ENCODE data around the gene LRRFIP1. TPM values are rescaled to one million over a fixed set of nuclear protein-coding genes. Genes with fewer than 3 reads are reported as not detected.

The LRRFIP1 gene
- total and polyA plus RNA-seq, 9 donors = 27.4 to 71.1 (median 56.1) TPM

GRCh38 chr2:237731663-237732062 is 104.3 kb downstream of the LRRFIP1 start:
- peaks cover 9% of the 10 kb centered on the region for H3K4me1 ChIP-seq (ENCODE audit: insufficient read depth)
- no peaks in the 10 kb centered on the region for H3K27me3 ChIP-seq
- H3K4me3 ChIP-seq = no peak overlapping the region
- no peaks in the 10 kb centered on the region for H3K9me3 ChIP-seq
- WGBS, 3 donors = 51 to 59% (median 57%) methylated on average over 6 of the region's 6 CpGs
- no peak for DNase-seq
- intact Hi-C loops (cut with DNase I) = no loop called here
- TF ChIP-seq EP300 (IDR thresholded peaks at IDR 0.05) (no peak), POLR2A (IDR thresholded peaks at IDR 0.05) (no peak), CTCF (IDR thresholded peaks at IDR 0.05) (no peak)
- H3K27ac ChIP-seq = no peak overlapping the region
- no peaks in the 10 kb centered on the region for H3K36me3 ChIP-seq

- no peak overlapping the region for H3K27ac ChIP-seq
- H3K4me3 ChIP-seq = no peak overlapping the region
- TF ChIP-seq POLR2A (IDR thresholded peaks at IDR 0.05) (no peak), EP300 (IDR thresholded peaks at IDR 0.05) (no peak), CTCF (IDR thresholded peaks at IDR 0.05) (no peak)
- H3K36me3 ChIP-seq = no peaks in the 10 kb centered on the region
- peaks cover 9% of the 10 kb centered on the region for H3K4me1 ChIP-seq (ENCODE audit: insufficient read depth)
- 64 to 79% (median 78%) methylated on average over 10 of the region's 10 CpGs for WGBS, 3 donors
- no peak for DNase-seq
- H3K27me3 ChIP-seq = no peaks in the 10 kb centered on the region
- no peaks in the 10 kb centered on the region for H3K9me3 ChIP-seq
- intact Hi-C loops (cut with DNase I) = no loop called here
Observed at GRCh38 chr2:237732070-237732469, 104.7 kb downstream of the LRRFIP1 start.

- DNase-seq = peak in 1 of 5 donors; percentile 47
- intact Hi-C loops (cut with DNase I) = no loop called here
- H3K9me3 ChIP-seq = no peaks in the 10 kb centered on the region
- H3K4me1 ChIP-seq (ENCODE audit: insufficient read depth) = peaks cover 9% of the 10 kb centered on the region
- H3K36me3 ChIP-seq = no peaks in the 10 kb centered on the region
- no peaks in the 10 kb centered on the region for H3K27me3 ChIP-seq
- 54 to 58% (median 55%) methylated on average over 13 of the region's 13 CpGs for WGBS, 3 donors
- no peak overlapping the region for H3K4me3 ChIP-seq
- H3K27ac ChIP-seq = peak overlapping the region in 1 of 2 donors; percentile 20
- TF ChIP-seq POLR2A (IDR thresholded peaks at IDR 0.05) (no peak), EP300 (IDR thresholded peaks at IDR 0.05) (no peak), CTCF (IDR thresholded peaks at IDR 0.05) (no peak)
Observed at GRCh38 chr2:237732790-237733381, 105.5 kb downstream of the LRRFIP1 start.

- no peak for DNase-seq
- TF ChIP-seq POLR2A (IDR thresholded peaks at IDR 0.05) = no peak
- no peak for TF ChIP-seq CTCF (IDR thresholded peaks at IDR 0.05)
- no peak for TF ChIP-seq EP300 (IDR thresholded peaks at IDR 0.05)
- Histone ChIP-seq H3K27ac (no peak overlapping the region), H3K4me1 (ENCODE audit: insufficient read depth) (peaks cover 9% of the 10 kb centered on the region), H3K27me3 (no peaks in the 10 kb centered on the region), H3K36me3 (no peaks in the 10 kb centered on the region), H3K4me3 (no peak overlapping the region), H3K9me3 (no peaks in the 10 kb centered on the region)
- intact Hi-C loops (cut with DNase I) = no loop called here
- WGBS, 3 donors = 15 to 32% (median 32%) methylated on average over 12 to 13 of the region's 13 CpGs
Observed at GRCh38 chr2:237733677-237734300, 106.4 kb downstream of the LRRFIP1 start.

Measured in ovary (tissue), 9 donors.